IPS-NIHi11 (cell line): ENCODE results near the gene FDXACB1.
A peak's percentile ranks its signal among the peaks of the same experiment; 100 is the strongest.

Experiments
- DNase-seq: peaks from one replicate; pipeline ENCODE4 v3.0.0; 2012; ENCODE audit warnings: mixed read lengths, low spot score

FDXACB1 gene

GRCh38 chr11:111878849-111879636 lies at the start of gene FDXACB1, which contains the start of gene CFAP68:
Gene FDXACB1, minus strand, starts transcription at chr11:111879165. Its CDS starts 33 bp downstream, at chr11:111879132.
Gene CFAP68, plus strand, starts transcription at chr11:111879541. Its CDS starts 20 bp downstream, at chr11:111879561.
- DNase-seq = peak; percentile 95

DNA sequence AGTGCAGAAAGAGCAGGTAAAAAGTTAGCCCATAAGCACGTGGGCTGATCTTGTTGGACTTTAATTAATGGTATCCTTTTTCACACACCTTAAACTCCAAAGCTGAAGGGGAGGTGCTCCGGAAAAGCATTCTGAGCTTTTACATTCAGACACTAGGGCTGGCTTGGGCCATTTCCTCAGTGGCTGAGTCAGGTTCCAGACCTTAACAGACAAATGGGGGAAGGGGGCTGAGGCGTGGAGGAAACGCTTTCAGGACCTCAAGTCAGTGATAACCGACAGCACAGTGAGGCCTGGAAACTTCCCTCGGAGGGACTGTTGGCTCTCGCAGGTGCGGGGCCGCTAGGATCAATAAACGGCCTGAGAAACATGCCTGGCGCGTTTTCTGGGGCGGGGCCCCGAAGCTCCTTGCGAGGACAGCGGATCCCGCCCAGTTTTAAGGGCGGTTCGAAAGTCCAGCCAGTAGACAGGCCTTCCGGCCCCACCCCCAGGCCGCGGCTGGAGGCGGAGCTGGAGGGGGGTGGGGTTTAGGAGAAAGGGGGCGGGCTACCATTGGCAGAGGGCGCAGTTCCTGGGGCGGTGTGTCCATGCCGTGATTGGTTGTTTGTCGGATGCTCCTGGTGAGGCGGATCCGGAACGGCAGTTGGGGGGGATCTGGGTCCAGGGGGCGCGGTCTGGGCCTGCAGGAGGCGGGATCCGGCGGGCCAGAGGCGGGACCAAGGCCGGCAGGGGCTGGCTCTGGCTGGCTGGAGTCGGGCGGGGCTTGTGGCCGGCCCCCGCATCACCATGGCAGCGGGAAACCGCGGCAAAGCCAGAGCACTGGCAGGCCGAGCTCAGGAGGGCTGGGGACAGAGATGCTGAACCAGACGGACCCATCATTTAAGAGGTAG lies 47.8 kb upstream of the FDXACB1 start:
- DNase-seq = peak; percentile 96

DNA sequence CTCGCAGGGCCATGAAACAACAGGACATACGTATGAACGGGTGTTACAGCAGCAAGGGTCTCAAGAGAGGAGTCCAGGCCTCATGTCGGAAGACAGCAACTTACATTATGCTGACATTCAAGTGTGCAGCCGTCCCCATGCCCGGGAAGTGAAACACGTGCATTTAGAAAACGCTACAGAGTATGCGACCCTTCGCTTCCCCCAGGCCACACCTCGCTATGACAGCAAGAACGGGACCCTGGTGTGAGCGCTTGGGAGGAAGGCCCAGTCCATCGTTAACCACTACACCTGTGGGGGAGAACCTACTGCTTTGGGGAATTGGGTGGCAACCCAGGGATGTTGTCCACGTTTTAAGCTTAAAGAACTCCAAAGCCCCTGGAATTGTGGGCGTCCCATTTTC lies 47.0 kb upstream of the FDXACB1 start:
- DNase-seq = no peak

DNA sequence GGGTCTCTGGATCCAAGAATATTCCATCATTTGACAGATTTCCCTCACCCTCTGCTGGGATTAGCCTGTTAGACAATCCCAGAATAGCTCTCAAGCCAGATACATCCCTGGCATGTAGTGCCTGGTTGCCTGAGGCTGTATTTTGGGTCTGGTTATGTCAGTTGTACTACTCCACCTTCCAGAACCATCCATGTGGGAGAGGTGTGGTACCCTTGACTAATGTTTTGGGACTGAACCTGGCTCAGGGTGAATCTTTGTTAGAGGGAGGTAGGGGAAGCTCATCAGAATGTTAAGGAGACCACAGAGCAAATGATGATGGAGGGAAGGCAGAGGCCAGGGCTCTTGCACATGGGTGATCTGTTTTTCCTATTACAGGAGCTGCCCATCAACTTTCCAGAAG lies 45.0 kb upstream of the FDXACB1 start:
- DNase-seq = no peak

- no peak for DNase-seq
Measured at GRCh38 chr11:111923351-111923788, 44.4 kb upstream of the FDXACB1 start.

- no peak for DNase-seq
Measured at GRCh38 chr11:111922803-111923202, 43.8 kb upstream of the FDXACB1 start.

- no peak for DNase-seq
Measured at GRCh38 chr11:111921541-111922230, 42.7 kb upstream of the FDXACB1 start.

DNA sequence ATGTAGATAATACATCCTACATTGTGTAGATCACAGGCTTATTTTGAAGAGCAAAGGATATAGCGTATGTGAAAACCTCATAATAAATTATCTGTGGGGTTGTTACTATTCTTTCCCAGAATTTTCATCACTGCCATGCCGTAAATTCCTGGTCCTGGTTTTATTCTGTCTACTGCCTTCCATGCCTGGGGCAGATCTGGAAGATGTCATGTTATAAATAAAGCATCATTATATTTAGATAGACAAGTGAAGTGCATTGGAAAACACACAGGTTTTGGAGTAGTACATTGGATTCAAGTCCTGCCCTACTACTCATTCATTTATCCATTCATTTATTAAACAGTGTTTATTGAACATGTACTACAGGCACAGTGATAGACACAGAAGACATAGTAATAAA lies 41.9 kb upstream of the FDXACB1 start:
- no peak for DNase-seq

DNA sequence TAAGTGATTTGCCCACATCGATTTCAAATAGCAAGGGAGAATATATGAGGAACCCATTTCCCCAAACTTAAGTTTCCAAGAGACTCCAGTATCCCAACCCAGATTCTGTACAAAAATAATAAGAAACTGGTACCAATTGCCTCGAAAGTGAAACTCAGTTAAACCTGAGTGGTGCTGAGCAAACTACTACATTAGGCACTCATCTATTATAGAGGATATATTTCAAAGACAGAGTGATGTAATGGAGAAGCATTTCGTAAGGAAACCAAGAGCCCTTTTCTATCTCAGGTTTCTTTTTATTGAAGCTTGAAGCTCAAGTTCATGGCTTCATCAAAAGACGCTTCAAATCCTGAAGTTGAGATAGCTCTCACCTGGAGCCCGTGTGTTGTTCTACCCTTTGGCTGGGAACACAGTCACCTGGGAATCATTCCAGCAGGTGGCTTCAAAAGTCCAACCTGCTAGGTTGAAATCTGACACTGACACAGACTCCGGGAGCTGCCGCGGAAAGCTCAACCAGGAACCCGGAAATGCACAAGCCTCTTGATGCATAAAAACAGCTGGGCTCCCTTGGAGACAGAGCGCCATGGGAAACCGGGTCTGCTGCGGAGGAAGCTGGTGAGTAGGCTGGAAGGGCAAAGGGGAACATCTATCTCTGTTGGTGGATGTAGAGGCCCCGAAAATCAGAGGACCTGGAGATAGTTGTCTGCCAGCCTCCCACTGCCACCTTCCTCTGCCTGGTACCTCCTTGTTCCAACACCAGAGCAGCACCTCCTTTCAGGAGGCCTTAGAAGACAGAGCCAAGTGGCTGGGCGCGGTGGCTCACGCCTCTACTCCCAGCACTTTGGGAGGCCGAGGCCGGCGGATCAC lies 39.7 kb upstream of the FDXACB1 start, which contains the start of gene C11orf52:
TSS of gene C11orf52 (plus strand) at position 524 of the 867 bp plus-strand sequence. CDS start at position 584, 60 bp downstream.
- peak; percentile 84 for DNase-seq

- DNase-seq = no peak
Measured at GRCh38 chr11:111917788-111918187, 38.8 kb upstream of the FDXACB1 start.

DNA sequence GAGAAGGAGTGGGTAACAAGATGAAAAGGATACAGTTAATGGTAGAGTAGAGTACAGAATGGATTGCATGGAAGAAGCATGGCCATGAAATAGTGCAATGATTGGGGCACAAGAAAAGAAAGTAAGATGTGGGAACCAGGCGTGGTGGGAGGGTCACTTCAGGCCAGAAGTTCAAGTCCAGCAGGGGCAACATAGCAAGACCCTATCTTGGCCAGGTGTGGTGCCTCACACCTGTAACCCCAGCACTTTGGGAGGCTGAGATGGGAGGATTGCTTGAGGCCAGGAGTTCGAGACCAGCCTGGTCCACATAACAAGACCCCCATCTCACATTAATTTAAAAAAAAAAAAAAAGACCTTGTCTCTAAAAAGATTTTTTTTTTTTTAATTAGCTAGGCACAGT lies 38.3 kb upstream of the FDXACB1 start:
- no peak for DNase-seq

DNA sequence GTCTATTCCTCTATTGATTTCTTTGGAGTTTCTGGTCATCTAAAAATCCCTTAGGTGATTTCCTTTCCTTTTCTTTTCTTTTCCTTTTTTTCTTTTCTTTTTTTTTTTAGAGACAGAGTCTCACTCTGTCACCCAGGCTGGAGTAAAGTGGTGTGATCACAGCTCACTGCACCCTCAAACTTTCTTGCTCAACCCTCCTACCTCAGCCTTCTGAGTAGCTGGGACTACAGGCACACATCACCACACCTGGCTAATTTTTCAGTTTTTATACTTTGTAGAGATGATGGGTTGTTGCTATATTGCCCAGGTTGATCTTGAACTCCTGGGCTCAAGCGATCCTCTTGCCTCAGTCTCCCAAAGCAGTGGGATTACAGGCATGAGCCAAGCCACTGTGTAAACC lies 37.8 kb upstream of the FDXACB1 start:
- no peak for DNase-seq

DNA sequence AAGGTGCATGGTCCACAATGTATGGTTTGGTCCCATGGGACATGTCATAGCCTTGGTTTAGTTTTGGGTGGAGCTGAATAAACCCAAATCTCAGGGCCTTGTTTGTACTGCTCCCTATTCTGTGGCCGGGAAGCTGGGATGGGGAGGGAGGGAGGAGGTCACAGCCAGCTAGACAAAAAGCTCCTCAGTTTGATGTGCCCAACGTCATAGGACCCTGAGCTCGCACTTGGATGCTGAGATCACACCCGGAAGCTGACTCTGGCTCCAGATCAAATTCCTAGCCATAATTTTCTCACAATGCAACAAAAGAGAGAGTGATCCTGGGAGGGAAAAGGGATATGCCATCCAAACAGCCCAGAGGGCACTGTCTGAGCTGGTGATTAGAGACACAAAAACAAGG lies 35.0 kb upstream of the FDXACB1 start:
- no peak for DNase-seq

- DNase-seq = no peak
Measured at GRCh38 chr11:111913031-111913861, 34.3 kb upstream of the FDXACB1 start.

DNA sequence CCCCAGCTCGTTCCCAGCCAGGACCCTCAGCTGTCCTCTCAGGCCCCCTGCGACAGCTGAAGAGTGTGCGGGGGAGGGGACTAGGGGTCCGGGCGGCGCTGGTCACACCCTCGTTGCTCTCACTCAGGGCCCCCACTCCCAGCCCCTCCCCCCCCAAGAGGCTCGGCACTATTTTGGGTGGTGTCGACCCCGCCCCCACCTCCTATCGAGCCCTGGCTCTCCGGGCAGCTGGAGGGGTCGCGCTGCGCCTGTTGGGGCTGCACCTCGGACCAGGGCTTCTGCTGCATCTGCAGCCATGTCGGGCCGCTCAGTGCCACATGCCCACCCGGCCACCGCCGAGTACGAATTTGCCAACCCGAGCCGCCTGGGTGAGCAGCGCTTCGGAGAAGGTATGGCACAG lies 33.6 kb upstream of the FDXACB1 start, which contains the start of gene HSPB2:
TSS of gene HSPB2 (plus strand) at position 200 of the 400 bp plus-strand sequence. CDS start at position 296, 96 bp downstream.
- DNase-seq = no peak

DNA sequence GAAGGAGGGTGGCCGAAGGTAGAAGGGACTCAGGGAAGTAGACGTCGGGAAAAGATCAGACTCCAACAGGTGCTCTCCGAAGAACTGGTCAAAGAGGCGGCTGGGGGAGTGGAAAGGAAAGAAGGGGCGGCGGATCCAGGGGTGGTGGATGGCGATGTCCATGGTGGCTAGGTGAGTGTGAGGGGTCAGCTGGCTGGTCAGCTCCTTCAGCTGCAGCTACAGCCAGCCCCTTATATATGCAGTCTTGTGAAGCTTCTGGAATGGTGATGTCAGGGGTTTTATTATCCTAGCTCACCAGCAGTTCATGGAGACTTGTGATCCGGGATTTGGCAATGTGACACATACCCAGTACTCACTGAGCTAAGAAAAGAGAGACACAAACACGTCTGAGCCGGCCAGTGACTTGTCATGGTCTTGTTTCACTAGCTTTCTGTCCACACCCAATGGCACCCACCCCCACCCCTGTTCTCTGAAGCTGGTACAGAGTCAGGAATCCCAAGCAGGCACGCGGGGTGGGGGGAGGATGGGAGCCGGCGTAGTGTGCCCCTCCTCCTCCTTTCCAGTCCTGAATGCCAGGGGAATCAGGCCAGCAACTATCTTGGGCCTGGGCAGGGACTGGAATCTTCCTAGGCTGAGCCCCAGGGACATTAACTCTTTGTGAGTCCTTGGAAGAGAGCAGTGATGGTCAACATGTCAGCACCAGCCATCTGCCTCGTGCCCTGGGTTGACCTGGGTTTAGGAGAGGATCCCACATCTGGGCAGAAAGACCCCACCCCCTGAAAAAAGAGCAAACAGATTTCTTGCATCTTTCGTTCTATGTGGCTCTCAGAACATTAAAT lies 32.8 kb upstream of the FDXACB1 start, which contains the start of gene CRYAB:
TSS of gene CRYAB (minus strand) at position 208 of the 839 bp plus-strand sequence. CDS start at position 162, 46 bp downstream.
- DNase-seq = peak; percentile 45

- no peak for DNase-seq
Measured at GRCh38 chr11:111910676-111911562, 32.0 kb upstream of the FDXACB1 start.

GRCh38 chr11:111909378-111909777 lies 30.4 kb upstream of the FDXACB1 start:
- DNase-seq = no peak
